CD4-positive, alpha-beta T cell treated with Interleukin-15 for 4 hours (primary cell): ENCODE data around the gene RPS2.

Experiments used
- DNase-seq: peaks from one replicate; pipeline ENCODE4 v3.0.0-alpha.2; 2020; ENCODE audit warnings: low spot score

The RPS2 gene

GRCh38 chr16:1998852-1999801, 34.5 kb upstream of the RPS2 start:
- no peak for DNase-seq

- no peak for DNase-seq
These were observed 33.8 kb upstream of the RPS2 start for GRCh38 chr16:1998360-1998835.

- no peak for DNase-seq
These were observed 33.1 kb upstream of the RPS2 start for GRCh38 chr16:1997494-1998359.

GRCh38 chr16:1993731-1994131, 29.1 kb upstream of the RPS2 start:
- no peak for DNase-seq

- DNase-seq: no peak
These were observed 28.2 kb upstream of the RPS2 start for GRCh38 chr16:1992704-1993317.

GRCh38 chr16:1991948-1992703, 27.5 kb upstream of the RPS2 start:
- peak; percentile 98 for DNase-seq

- no peak for DNase-seq
These were observed 26.9 kb upstream of the RPS2 start for GRCh38 chr16:1991588-1991947.

- peak; percentile 55 for DNase-seq
These were observed 26.5 kb upstream of the RPS2 start for GRCh38 chr16:1991135-1991551.

- no peak for DNase-seq
These were observed 25.9 kb upstream of the RPS2 start for GRCh38 chr16:1990351-1991134.

- no peak for DNase-seq
These were observed 25.4 kb upstream of the RPS2 start for GRCh38 chr16:1990101-1990350.

GRCh38 chr16:1989209-1990100, 24.8 kb upstream of the RPS2 start, which contains the start of gene SYNGR3:
Gene SYNGR3, plus strand, starts transcription at chr16:1989970. Its CDS starts 133 bp downstream, at chr16:1990103.
- no peak for DNase-seq

- no peak for DNase-seq
These were observed 22.6 kb upstream of the RPS2 start for GRCh38 chr16:1987198-1987597.

- no peak for DNase-seq
These were observed 21.0 kb upstream of the RPS2 start for GRCh38 chr16:1985466-1986150.

GRCh38 chr16:1984347-1985225, 20.0 kb upstream of the RPS2 start:
- DNase-seq: no peak

GRCh38 chr16:1983544-1984346, 19.1 kb upstream of the RPS2 start, which contains the start of gene GFER:
Gene GFER, plus strand, starts transcription at chr16:1984193. Its CDS starts 26 bp downstream, at chr16:1984219.
- DNase-seq: peak; percentile 74

- DNase-seq: no peak
These were observed 18.4 kb upstream of the RPS2 start for GRCh38 chr16:1982991-1983543.

- DNase-seq: no peak
These were observed 17.4 kb upstream of the RPS2 start for GRCh38 chr16:1982013-1982433.
